HUDEP-2 (cell line): Measurements from ENCODE around the gene MME.

ENCODE experiments used
- DNase-seq, 76 experiments: peaks; one replicate each; lab custom pipeline; 2025; ENCODE audit not compliant: unreplicated experiment in 76 of 76; lab: John Stamatoyannopoulos, UW

The MME gene

GRCh38 chr3:155079746-155080487 is at the start of gene MME:
TSS of gene MME (plus strand) at chr3:155080319. CDS start at chr3:155084168, 3,849 bp downstream.
- peak in 5 of 76 experiments; percentile 0 to 18 (median 10) for DNase-seq

- no peak for DNase-seq
Observed at GRCh38 chr3:155031186-155031585, 48.9 kb upstream of the MME start.

GRCh38 chr3:155032918-155033317 is 47.2 kb upstream of the MME start:
- DNase-seq = no peak

DNA sequence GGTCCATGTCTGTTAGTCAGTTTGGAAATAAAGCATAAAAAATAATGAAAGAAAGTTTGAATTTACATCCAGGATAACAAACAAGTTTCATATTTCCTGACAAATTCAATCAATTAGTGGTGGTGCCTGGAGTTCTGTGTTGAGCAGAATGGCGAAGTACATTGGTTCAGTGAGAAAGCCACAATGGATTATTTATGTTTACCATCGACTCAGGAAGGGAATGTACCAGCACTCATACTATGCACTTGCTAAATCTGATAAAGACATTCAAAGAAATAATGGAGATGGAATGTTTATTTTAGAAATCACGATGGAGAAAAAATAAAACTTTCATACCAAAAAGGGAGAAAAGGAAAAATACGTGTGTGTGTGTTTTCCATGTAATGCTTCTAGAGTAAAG is 45.3 kb upstream of the MME start:
- DNase-seq = no peak

DNA sequence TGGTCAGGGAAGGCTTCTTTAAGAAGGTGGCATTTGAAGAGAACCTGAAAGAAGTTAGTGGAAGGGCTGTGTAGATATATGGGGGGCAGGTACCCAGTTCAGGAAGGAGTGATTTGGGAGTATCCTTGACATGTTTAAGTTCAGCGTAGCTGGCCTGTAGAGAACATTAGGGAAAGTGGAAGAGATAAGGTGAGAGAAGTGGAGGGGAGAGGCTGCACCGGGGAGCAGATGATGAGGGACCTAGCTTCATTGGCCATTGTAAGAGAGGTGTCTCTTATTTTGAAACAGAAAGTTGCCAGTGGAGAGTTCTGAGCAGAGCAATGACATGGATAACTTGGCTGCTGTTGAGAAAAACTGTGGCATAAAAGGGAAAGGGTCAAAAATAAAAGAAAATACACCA is 44.6 kb upstream of the MME start:
- no peak for DNase-seq

DNA sequence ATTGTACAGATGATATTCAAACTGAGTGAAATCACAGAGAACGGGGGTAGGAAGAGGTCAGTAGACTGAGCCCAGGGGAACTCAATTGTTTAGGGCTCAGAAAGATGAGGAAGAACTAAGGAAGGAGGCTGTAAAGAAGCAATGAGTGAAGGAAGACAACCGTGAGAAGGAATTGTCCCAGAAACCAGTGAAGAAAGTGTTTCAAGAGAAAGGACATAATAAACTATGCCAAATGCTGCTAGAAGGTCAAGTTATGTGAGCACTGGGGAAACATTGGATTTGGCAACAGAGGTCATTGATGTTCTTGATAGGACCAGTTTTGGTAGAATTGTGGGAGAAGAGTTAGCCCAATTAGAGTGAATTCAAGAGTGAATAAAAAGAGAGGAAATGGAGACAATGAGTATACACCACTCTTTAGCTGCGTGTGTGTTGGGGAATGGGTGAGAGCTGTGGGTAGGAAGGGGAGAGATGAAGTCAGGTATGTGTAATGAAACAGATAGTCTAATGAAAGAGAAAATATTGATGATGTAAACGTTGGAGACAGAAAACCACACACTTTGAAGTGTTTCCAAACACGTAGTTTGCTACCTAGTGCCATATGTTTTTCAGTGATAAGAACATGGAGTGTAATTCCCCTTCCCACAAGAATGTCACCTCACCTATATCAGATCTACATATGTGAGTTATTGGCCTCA is 42.5 kb upstream of the MME start:
- peak in 17 of 76 experiments; percentile 2 to 60 (median 17) for DNase-seq

GRCh38 chr3:155038203-155038554 is 41.9 kb upstream of the MME start:
- DNase-seq = peak in 9 of 76 experiments; percentile 2 to 54 (median 12)

DNA sequence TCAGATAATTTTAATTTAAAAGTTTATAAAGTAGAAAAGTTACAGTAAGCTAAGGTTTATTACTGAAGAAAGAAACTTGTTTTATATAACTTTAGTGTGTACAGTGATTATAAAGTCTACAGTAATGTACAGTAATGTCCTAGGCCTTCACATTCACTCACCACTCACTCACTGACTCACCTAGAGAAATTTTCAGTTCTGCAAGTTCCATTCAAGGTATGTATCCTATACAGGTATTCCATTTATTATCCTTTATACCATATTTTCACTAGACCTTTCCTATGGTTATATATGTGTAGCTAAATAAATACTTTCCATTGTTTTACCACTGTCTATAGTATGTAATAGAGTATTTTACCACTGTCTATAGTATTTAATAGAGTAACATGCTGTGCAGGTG is 33.2 kb upstream of the MME start:
- DNase-seq = no peak

GRCh38 chr3:155047672-155048071 is 32.4 kb upstream of the MME start:
- DNase-seq = no peak

DNA sequence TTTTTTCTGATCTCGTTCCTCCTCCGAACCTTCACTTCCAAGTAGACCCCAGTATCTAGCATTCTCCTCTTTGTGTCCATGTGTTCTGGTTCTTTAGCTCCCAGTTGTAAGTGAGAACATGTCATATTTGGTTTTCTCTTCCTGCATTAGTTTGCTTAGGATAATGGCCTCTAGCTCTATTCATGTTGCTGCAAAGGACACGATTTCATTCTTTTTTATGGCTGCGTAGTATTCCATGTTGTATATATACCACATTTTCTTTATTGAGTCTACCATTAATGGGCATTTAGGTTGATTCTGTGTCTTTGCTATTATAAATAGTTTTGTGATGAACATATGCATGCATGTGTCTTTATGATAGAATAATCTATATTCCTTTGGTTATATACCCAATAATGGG is 30.2 kb upstream of the MME start:
- DNase-seq = no peak

DNA sequence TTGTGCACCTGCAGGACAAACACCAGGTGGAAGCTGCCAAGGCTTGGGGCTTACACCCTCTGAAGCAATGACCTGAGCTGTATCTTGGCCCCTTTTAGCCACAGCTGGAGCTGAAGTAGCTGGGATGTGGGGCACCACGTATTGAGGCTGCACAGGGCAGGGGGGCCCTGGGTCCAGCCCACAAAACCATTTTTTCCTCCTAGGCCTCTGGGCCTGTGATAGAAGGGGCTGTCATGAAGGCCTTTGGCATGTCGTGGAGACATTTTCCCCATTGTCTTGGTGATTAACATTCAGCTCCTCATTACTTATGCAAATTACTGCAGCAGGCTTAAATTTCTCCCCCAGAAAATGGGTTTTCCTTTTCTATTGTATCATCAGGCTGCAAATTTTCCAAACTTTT is 27.6 kb upstream of the MME start:
- no peak for DNase-seq

DNA sequence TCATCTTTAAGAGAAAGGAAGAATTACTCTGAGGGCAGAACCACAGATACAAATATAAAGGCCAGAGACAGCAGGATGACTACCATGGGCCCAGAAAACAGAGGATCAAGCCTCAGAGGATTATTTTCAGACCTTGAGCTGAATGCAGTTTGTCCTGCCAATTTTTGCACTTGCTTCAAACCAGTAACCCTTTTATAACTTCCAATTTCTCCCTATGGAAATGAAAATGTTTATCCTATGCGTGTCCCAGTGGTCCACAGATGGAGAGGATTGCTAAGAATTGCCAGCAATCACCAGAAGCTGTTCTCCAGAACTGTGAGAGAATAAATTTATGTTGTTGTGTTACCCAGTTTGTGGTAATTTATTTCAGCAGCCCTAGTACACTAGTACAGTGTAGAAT is 26.4 kb upstream of the MME start:
- DNase-seq = no peak

DNA sequence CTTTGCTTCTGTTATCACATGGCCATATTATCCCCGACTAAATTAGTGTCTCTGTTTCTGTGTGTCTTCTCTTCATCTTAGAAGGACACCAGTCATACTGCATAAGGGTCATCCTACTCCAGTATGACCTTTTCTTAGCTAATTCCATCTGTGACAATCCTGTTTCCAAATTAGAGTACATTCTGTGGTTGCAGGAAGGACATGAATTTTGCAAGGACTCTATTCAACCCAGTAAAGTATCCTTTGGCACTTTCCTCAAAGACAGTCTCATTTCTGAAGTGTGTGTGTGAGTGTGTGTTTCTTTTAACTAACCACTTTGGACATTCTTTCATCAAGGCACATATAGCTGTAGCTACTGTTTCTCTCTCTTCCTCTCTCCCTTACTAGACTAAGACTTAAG is 15.2 kb upstream of the MME start:
- DNase-seq = no peak

GRCh38 chr3:155065537-155065936 is 14.6 kb upstream of the MME start:
- DNase-seq = peak in 1 of 76 experiments; percentile 27

DNA sequence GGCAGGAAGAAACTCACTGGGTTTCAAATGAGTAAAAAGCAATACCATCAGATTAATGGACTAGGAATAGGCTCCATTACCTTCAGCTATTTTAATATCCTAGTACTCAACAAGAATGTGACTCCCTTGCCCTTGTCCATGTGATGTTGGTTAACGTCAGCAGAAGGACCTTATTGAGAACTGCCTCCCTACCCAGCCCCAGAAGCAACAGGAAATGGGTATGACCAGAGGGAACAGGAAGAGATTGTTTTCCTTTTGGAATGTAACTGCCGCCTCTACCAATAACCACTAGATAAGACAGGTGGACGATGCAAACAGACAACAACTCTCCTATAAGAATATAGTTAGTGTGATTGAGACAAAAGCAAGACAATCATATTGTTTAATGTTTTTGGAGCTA is 10.4 kb upstream of the MME start:
- DNase-seq = no peak

- no peak for DNase-seq
Observed at GRCh38 chr3:155070316-155070715, 9.8 kb upstream of the MME start.

DNA sequence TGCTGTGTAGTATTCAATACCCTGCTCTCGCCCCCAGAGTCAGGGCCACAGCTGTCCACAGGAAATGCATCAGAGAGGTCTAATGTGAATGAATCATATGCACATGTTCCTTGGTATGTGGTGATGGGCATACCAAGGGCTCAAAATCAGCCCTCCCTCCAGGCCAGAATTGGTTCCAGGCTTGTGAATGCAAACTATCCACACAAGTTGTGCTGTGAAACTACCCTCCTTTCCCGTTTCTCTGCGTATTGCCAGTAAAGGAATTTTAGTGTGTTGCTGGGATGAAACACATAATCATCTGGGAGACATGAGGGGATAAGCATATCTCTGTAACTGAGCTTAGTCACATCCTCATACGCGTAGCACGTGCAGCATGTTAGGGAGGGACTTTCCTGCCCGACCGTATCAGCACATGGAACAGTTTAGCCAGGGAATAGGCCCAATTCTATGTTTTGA is 9.2 kb upstream of the MME start:
- DNase-seq = no peak

GRCh38 chr3:155075200-155075599 is 4.9 kb upstream of the MME start:
- no peak for DNase-seq

- no peak for DNase-seq
Observed at GRCh38 chr3:155076888-155077287, 3.2 kb upstream of the MME start.

GRCh38 chr3:155078711-155079467 is 1.2 kb upstream of the MME start:
- no peak for DNase-seq

GRCh38 chr3:155079468-155079745 is 712 bp upstream of the MME start:
- DNase-seq = no peak

- DNase-seq = no peak
Observed at GRCh38 chr3:155080692-155081091, 573 bp downstream of the MME start.
